ENCODE data around the gene EPHA1. TPM values are rescaled to one million over a fixed set of nuclear protein-coding genes. Genes with fewer than 3 reads are reported as not detected.

EPHA1 gene
- total and polyA plus RNA-seq, 2 donors (not counting 3 experiments of a cell fraction or from before 2014, with no cell fraction given), result 0.07 TPM; not detected in 1

GRCh38 chr7:143444785-143445184 lies 36.1 kb upstream of the EPHA1 start:
- no peaks in the 10 kb centered on the region for H4K20me1 ChIP-seq (replicated peaks; ENCODE audit: control insufficient read depth, extremely low read depth, insufficient read depth, low read length)
- H3K4me3 ChIP-seq (replicated peaks in 1 of 3; ENCODE audit: insufficient read depth in 1 of 3, low read depth in 1 of 3, low read length in 3 of 3), result no peak overlapping the region
- peaks cover 0 to 2% of the 10 kb centered on the region in 2 experiments for H3K27me3 ChIP-seq (ENCODE audit: control insufficient read depth in 2 of 2, insufficient read depth in 2 of 2, low read length in 2 of 2)
- no TSS peak for BruUV-seq (replicated peaks)
- ChIA-PET POLR2A (no interaction called here), CTCF (no interaction called here)
- no peaks in the 10 kb centered on the region for H3K9me1 ChIP-seq (replicated peaks; ENCODE audit: control insufficient read depth, extremely low read depth, insufficient read depth, low read length)
- dilution Hi-C loops (cut with MboI; ENCODE audit: extremely low pct_ligation_motif_present, low sequenced_read_pairs), result no loop called here
- H3K4me1 ChIP-seq (ENCODE audit: control insufficient read depth, extremely low read depth, insufficient read depth, low read length), result peaks cover 10% of the 10 kb centered on the region
- DNase-seq (ENCODE audit: low read depth, low spot score), result no peak
- H2AFZ ChIP-seq (ENCODE audit: low read depth, low read length), result no peak overlapping the region
- no peaks in the 10 kb centered on the region for H3K79me2 ChIP-seq (ENCODE audit: control insufficient read depth, insufficient read depth, low read length)
- H3K27ac ChIP-seq (ENCODE audit: insufficient read depth, low read depth, low read length), result no peak overlapping the region
- no peak for TF ChIP-seq POLR2AphosphoS5 (IDR thresholded peaks at IDR 0.05; ENCODE audit: insufficient read depth, low read depth, low read length)
- TF ChIP-seq MAX (IDR thresholded peaks at IDR 0.05; ENCODE audit: insufficient read depth, insufficient read length), result no peak
- no peak for TF ChIP-seq GATA2 (IDR thresholded peaks at IDR 0.05; ENCODE audit: insufficient read depth, insufficient read length, low read depth, low read length)
- no peak for TF ChIP-seq EZH2 (IDR thresholded peaks at IDR 0.05; ENCODE audit: borderline replicate concordance, low read depth, low read length, severe bottlenecking)
- TF ChIP-seq CTCF (IDR thresholded peaks at IDR 0.05; ENCODE audit: extremely low read depth in 1 of 2, insufficient read depth in 1 of 2, low read depth in 1 of 2, low read length in 2 of 2), result no peak
- no peak for TF ChIP-seq POLR2A (IDR thresholded peaks at IDR 0.05; ENCODE audit: low read depth, low read length)
- TF ChIP-seq JUN (IDR thresholded peaks at IDR 0.05; ENCODE audit: borderline replicate concordance, insufficient read depth, insufficient read length, low read depth), result no peak
- TF ChIP-seq FOS (IDR thresholded peaks at IDR 0.05; ENCODE audit: borderline replicate concordance, insufficient read depth, low read length), result no peak
- no peaks in the 10 kb centered on the region for H3K9me3 ChIP-seq (replicated peaks; ENCODE audit: control insufficient read depth, insufficient read depth, low read length)
- intact Hi-C loops (cut with micrococcal nuclease), result no loop called here
- H3K4me2 ChIP-seq (ENCODE audit: insufficient read depth, low read length), result no peak overlapping the region
- H3K36me3 ChIP-seq (ENCODE audit: control insufficient read depth in 2 of 2, extremely low read depth in 1 of 2, insufficient read depth in 2 of 2, low read length in 2 of 2), result no peaks in the 10 kb centered on the region
- H3K9ac ChIP-seq (replicated peaks; ENCODE audit: extremely low read depth, insufficient read depth, low read length), result no peak overlapping the region
- FAIRE-seq, result no peak

Data from endothelial cell of umbilical vein (primary cell).